A673 (cell line): ENCODE data around the gene S100A7A.

Source experiments
- EZH2 ChIP-seq: fragments of 200-600 bp; sonication (generic); IDR thresholded peaks from 2 replicates; pipeline ENCODE4 v1.6.1; 2017; ENCODE audit warnings: borderline replicate concordance, low read depth, mild to moderate bottlenecking, mixed read lengths, antibody characterized with exemption, low read length; ENCODE audit not compliant: poor library complexity, severe bottlenecking
- TF ChIP-seq, protein P1 (sequence below): fragments of 300-800, 200-600 bp; sonication (generic); conservative IDR thresholded peaks from 2 replicates; pipeline ENCODE4 v1.5.1; 2017; ENCODE audit warnings: low read depth, mild to moderate bottlenecking, antibody characterized with exemption, low read length, moderate library complexity, mixed read lengths

DNA sequence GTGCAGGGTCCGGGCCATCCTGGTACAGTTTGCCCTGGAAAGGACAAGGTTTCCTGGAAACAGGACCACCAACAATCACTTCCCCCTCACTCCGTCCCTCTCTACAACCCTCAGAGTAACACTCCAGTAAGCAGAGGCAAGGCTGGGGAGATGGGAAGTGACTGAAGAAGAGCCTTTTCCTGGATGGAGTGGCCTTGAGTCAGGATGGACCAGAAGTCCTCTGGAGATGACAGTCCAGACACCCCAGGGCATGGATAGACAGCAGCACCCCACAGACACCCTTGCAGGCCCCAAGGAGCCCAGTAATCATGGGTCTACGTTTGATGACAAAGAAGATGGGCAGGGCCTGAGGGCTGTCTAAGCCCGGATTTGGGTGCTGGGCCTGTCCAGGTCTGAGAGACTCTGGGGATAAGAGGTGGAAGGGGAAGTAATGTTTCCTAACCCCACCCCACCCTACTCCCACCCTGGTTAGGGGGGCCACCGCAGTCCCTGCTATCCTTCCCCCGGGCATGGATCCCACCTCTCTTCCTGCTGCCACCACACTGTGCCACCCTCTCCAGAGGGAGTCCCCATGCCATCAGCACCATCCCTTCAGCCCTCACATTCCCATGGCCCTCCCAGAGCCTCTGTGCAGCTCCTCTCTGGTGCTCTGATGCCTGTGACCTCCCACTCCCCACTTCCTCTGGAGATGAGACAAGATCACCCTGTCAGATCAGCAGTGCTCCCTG, 18.2 kb upstream of the S100A7A start:
- TF ChIP-seq, protein P1, sequence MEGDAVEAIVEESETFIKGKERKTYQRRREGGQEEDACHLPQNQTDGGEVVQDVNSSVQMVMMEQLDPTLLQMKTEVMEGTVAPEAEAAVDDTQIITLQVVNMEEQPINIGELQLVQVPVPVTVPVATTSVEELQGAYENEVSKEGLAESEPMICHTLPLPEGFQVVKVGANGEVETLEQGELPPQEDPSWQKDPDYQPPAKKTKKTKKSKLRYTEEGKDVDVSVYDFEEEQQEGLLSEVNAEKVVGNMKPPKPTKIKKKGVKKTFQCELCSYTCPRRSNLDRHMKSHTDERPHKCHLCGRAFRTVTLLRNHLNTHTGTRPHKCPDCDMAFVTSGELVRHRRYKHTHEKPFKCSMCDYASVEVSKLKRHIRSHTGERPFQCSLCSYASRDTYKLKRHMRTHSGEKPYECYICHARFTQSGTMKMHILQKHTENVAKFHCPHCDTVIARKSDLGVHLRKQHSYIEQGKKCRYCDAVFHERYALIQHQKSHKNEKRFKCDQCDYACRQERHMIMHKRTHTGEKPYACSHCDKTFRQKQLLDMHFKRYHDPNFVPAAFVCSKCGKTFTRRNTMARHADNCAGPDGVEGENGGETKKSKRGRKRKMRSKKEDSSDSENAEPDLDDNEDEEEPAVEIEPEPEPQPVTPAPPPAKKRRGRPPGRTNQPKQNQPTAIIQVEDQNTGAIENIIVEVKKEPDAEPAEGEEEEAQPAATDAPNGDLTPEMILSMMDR, result no peak
- TF ChIP-seq EZH2, result no peak
